NB4 (cell line): ENCODE results near the gene PKNOX2.

Experiments
- DNase-seq: peaks from one replicate; pipeline ENCODE4 v3.0.0; 2010; ENCODE audit warnings: low read depth
- H3K4me3 ChIP-seq: one replicate; pipeline ENCODE4 v1.5.1; 2011; ENCODE audit warnings: mild to moderate bottlenecking, low read depth, low read length, moderate library complexity
- CTCF ChIP-seq: IDR thresholded peaks from one replicate; pipeline ENCODE4 v1.5.1; 2012; ENCODE audit warnings: low read depth, low read length
- MAX ChIP-seq: IDR thresholded peaks from 2 replicates; pipeline ENCODE4 v1.6.1; 2011; ENCODE audit warnings: low read depth, low read length
- MYC ChIP-seq: IDR thresholded peaks from 2 replicates; pipeline ENCODE4 v1.6.1; 2011; ENCODE audit warnings: low read depth, low read length
- POLR2A ChIP-seq: IDR thresholded peaks from 2 replicates; pipeline ENCODE4 v1.6.1; 2011; ENCODE audit warnings: mild to moderate bottlenecking; ENCODE audit not compliant: insufficient read length; ENCODE audit errors: extremely low read depth

The PKNOX2 gene

GRCh38 chr11:125455851-125456250 is 291.3 kb downstream of the PKNOX2 start:
- no peak for DNase-seq
- no peak for TF ChIP-seq MAX
- no peak for TF ChIP-seq CTCF
- TF ChIP-seq POLR2A = no peak

GRCh38 chr11:125457814-125458343 is 293.3 kb downstream of the PKNOX2 start:
- no peak for DNase-seq
- H3K4me3 ChIP-seq = no peak overlapping the region

More at GRCh38 chr11:125455851-125456250, 291.3 kb downstream of the PKNOX2 start:
- no peak overlapping the region for H3K4me3 ChIP-seq

GRCh38 chr11:125460275-125460674 is 295.7 kb downstream of the PKNOX2 start:
- DNase-seq = no peak
- TF ChIP-seq CTCF (no peak), POLR2A (no peak), MYC (no peak), MAX (no peak)
- H3K4me3 ChIP-seq = no peak overlapping the region

More at GRCh38 chr11:125457814-125458343, 293.3 kb downstream of the PKNOX2 start:
- no peak for TF ChIP-seq MYC
- TF ChIP-seq MAX = no peak
- TF ChIP-seq POLR2A = no peak
- no peak for TF ChIP-seq CTCF

- TF ChIP-seq MYC (no peak), MAX (no peak), CTCF (no peak), POLR2A (no peak)
- DNase-seq = no peak
- H3K4me3 ChIP-seq = no peak overlapping the region
Observed at GRCh38 chr11:125463590-125464269, 299.2 kb downstream of the PKNOX2 start.

- no peak for DNase-seq
- TF ChIP-seq POLR2A = no peak
- TF ChIP-seq MYC = no peak
- no peak for TF ChIP-seq CTCF
- TF ChIP-seq MAX = no peak
- no peak overlapping the region for H3K4me3 ChIP-seq
Observed at GRCh38 chr11:125464270-125464662, 299.7 kb downstream of the PKNOX2 start.

- TF ChIP-seq CTCF (no peak), POLR2A (no peak), MAX (no peak), MYC (no peak)
- DNase-seq = no peak
- no peak overlapping the region for H3K4me3 ChIP-seq
Observed at GRCh38 chr11:125464666-125465065, 300.1 kb downstream of the PKNOX2 start.
